ENCODE data around the gene ZNRF2.

ZNRF2 gene

GRCh38 chr7:30363778-30364563 lies 79.6 kb downstream of the ZNRF2 start:
- Histone ChIP-seq H3K79me2 (ENCODE audit: insufficient read depth, low read length) (no peaks in the 10 kb centered on the region), H3F3A (ENCODE audit: insufficient read depth) (peaks cover 18% of the 10 kb centered on the region), H3K4me2 (ENCODE audit: low read depth, low read length, poor library complexity, severe bottlenecking) (no peak overlapping the region), H3K9ac (ENCODE audit: low read length) (no peak overlapping the region), H2AFZ (ENCODE audit: low read depth, low read length, severe bottlenecking) (no peak overlapping the region), H3K9me2 (replicated peaks; ENCODE audit: insufficient read depth, low read length) (no peaks in the 10 kb centered on the region), H3K9me3 (ENCODE audit: insufficient read depth, low read length) (no peaks in the 10 kb centered on the region), H3K27me3 (ENCODE audit: low read length) (no peaks in the 10 kb centered on the region), H3K4me3 (ENCODE audit: insufficient read depth, low read length, poor library complexity, severe bottlenecking) (no peak overlapping the region), H3K36me3 (ENCODE audit: low read length) (peaks cover 14% of the 10 kb centered on the region; the same call in 1 of the 2 replicates), H4K20me1 (ENCODE audit: low read depth, low read length) (no peaks in the 10 kb centered on the region; the same call in 1 of the 2 replicates), H3K27ac (ENCODE audit: low read depth, low read length) (no peak overlapping the region)
- TF ChIP-seq EZH2phosphoT487 (conservative IDR thresholded peaks at IDR 0.05; ENCODE audit: low read length) (no peak), CTCF (IDR thresholded peaks at IDR 0.05; ENCODE audit: insufficient read depth, low read length, poor library complexity, severe bottlenecking) (no peak)

DNA sequence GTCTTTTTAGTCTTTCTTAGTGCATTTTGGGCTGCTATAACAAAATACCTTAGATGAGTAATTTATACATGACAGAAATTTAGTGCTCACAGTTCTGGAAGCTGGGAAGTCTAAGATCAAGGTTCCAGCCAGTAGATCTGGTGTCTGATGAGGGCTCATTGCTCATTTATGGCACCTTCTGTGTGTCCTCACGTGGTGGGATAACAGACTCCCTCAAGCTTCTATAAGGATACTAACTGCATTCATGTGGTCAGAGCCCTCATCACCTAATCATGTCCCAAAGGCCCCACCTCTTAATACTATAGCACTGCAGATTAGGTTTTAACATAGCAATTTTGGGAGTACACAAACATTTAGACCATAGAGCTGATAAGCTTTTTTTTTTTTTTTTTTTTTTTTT lies 80.4 kb downstream of the ZNRF2 start:
- no peak overlapping the region for H3K27ac ChIP-seq (ENCODE audit: low read depth, low read length)
- no peaks in the 10 kb centered on the region for H3K9me3 ChIP-seq (ENCODE audit: insufficient read depth, low read length)
- peaks cover 19% of the 10 kb centered on the region; the same call in 1 of the 2 replicates for H3K36me3 ChIP-seq (ENCODE audit: low read length)
- no peaks in the 10 kb centered on the region for H3K9me2 ChIP-seq (replicated peaks; ENCODE audit: insufficient read depth, low read length)
- no peak overlapping the region for H3K4me3 ChIP-seq (ENCODE audit: insufficient read depth, low read length, poor library complexity, severe bottlenecking)
- no peak overlapping the region for H3K9ac ChIP-seq (ENCODE audit: low read length)
- H4K20me1 ChIP-seq (ENCODE audit: low read depth, low read length) = peaks cover 2% of the 10 kb centered on the region; the same call in 1 of the 2 replicates
- no peak overlapping the region for H2AFZ ChIP-seq (ENCODE audit: low read depth, low read length, severe bottlenecking)
- H3K4me2 ChIP-seq (ENCODE audit: low read depth, low read length, poor library complexity, severe bottlenecking) = no peak overlapping the region
- H3F3A ChIP-seq (ENCODE audit: insufficient read depth) = peaks cover 18% of the 10 kb centered on the region
- no peaks in the 10 kb centered on the region for H3K79me2 ChIP-seq (ENCODE audit: insufficient read depth, low read length)
- no peaks in the 10 kb centered on the region for H3K27me3 ChIP-seq (ENCODE audit: low read length)
- TF ChIP-seq CTCF (IDR thresholded peaks at IDR 0.05; ENCODE audit: insufficient read depth, low read length, poor library complexity, severe bottlenecking) (no peak), EZH2phosphoT487 (conservative IDR thresholded peaks at IDR 0.05; ENCODE audit: low read length) (no peak)

DNA sequence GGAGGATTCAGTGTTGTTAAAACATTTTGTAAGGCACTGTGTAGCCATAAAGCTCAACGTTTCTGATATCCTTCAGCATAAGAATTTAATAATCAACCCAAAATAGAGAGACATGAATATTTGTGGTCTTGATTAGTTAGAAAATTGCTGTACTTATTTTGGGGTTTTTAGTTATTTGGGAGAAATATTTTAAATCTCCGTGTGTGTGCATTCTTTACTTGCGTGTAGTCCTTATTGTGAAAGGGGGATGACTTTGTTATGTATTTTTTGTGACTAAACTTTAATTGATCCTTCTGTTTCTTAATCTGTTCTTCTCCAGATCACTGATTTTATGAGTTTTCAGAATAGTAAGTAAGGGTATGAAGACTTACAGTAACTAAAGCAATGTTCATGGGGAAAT lies 81.2 kb downstream of the ZNRF2 start:
- H3K9ac ChIP-seq (ENCODE audit: low read length) = no peak overlapping the region
- H2AFZ ChIP-seq (ENCODE audit: low read depth, low read length, severe bottlenecking) = no peak overlapping the region
- H3K4me2 ChIP-seq (ENCODE audit: low read depth, low read length, poor library complexity, severe bottlenecking) = no peak overlapping the region
- no peak overlapping the region for H3K27ac ChIP-seq (ENCODE audit: low read depth, low read length)
- H3K4me3 ChIP-seq (ENCODE audit: insufficient read depth, low read length, poor library complexity, severe bottlenecking) = no peak overlapping the region
- H3K79me2 ChIP-seq (ENCODE audit: insufficient read depth, low read length) = no peaks in the 10 kb centered on the region
- no peaks in the 10 kb centered on the region for H3K9me2 ChIP-seq (replicated peaks; ENCODE audit: insufficient read depth, low read length)
- no peaks in the 10 kb centered on the region for H3K27me3 ChIP-seq (ENCODE audit: low read length)
- peaks cover 22% of the 10 kb centered on the region; the same call in 1 of the 2 replicates for H3K36me3 ChIP-seq (ENCODE audit: low read length)
- peaks cover 16% of the 10 kb centered on the region for H3F3A ChIP-seq (ENCODE audit: insufficient read depth)
- no peaks in the 10 kb centered on the region for H3K9me3 ChIP-seq (ENCODE audit: insufficient read depth, low read length)
- peaks cover 4% of the 10 kb centered on the region; the same call in 1 of the 2 replicates for H4K20me1 ChIP-seq (ENCODE audit: low read depth, low read length)
- TF ChIP-seq CTCF (IDR thresholded peaks at IDR 0.05; ENCODE audit: insufficient read depth, low read length, poor library complexity, severe bottlenecking) (no peak), EZH2phosphoT487 (conservative IDR thresholded peaks at IDR 0.05; ENCODE audit: low read length) (no peak)

Data from SU-DHL-6 (cell line).